ENCODE data around the gene TLE4.

TLE4 gene

DNA sequence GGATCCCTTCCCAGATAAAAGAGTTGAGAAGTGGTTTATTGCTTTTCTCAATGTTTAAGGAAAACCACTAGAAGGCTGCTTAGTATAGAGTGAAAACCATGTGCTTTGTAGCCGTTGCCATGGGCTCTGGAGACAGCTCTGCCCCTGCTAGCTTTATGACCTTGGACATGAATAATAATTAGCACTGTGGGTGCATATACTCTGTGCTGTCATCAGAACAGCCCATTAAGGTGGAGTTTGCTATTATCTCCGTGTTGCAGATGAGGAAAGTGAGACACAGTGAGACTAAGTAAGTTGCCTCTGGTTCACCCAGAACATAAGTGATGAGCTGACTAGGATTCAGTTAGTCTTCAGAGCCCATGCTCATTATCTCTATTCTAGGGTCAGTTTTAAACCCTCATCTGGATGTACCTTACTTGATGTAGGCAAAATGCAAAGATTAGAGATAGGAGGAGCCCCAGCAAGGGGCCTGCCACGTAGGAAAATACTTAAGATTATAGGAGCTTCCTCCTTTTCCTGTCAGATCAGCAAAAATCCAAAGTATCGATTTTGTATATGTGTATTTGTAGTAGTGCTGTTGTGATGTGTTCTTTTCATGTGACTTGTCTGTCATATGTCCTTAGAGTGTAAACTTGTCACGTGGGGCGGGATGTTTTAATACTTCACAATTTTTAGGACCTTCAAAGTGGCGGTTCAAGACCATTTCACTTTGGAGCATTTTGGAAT, 102.5 kb downstream of the TLE4 start:
- Mint-ChIP-seq H3K36me3 (ENCODE audit: low read depth) (peaks cover 43% of the 10 kb centered on the region), H3K4me3 (no peak overlapping the region), H3K27ac (no peak overlapping the region), H3K9me3 (no peaks in the 10 kb centered on the region), H3K4me1 (ENCODE audit: low read depth) (peaks cover 20% of the 10 kb centered on the region), H3K27me3 (no peaks in the 10 kb centered on the region)
- intact Hi-C loops (cut with micrococcal nuclease), result no loop called here

DNA sequence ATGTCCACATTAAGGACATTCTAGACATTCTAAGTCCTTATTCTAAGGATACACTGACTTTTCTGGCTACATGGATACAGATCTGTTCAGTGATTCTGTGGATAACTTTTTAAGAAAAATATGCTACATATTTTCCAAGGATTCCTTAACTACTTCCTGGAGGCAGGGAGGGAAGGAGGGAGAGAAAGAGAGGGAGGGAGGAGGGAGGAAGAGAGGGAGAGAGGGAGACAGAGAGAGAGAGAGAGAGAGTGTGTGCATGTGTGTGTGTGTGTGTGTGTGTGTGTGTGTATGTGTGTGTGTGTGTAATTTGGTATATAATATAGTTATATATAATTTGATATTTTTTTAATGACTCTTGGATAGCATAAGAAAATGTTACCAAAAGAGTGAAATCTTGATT, 109.8 kb downstream of the TLE4 start:
- intact Hi-C loops (cut with micrococcal nuclease), result no loop called here
- Mint-ChIP-seq H3K27ac (no peak overlapping the region), H3K9me3 (no peaks in the 10 kb centered on the region), H3K4me3 (no peak overlapping the region), H3K4me1 (ENCODE audit: low read depth) (peaks cover 5% of the 10 kb centered on the region), H3K36me3 (ENCODE audit: low read depth) (peaks cover 11% of the 10 kb centered on the region), H3K27me3 (no peaks in the 10 kb centered on the region)

DNA sequence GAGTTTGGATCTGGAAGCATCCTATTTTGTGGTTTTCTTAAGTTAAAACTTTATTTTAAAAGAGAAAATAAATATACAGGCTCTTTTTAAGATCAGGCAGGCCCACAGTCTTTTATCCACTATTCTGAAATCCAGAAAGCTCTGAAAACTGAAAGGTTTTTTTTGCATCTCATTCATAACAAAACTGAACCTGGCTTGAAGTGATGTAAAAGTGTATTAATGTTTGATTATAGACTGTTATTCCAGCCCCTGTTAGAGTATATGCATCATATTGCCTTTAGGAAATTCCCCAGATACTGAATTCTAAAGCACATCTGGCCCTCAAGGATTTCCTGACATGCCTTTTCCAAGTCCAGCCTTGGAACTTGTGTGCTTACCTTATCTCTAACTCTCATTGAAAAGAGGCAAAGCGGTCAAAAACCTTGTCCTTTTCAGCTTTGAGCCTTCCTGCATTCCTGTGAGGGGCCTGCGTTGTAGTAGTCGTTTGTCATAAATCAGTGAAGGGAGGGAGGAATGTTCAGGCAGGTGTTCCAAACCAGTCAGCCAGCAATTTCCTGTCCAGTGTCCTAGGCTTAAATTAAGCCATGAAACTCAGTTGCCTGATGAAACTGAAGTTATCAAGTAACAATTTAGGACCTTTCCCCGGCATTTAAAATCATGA, 110.4 kb downstream of the TLE4 start:
- Mint-ChIP-seq H3K4me3 (no peak overlapping the region), H3K27me3 (no peaks in the 10 kb centered on the region), H3K9me3 (no peaks in the 10 kb centered on the region), H3K27ac (no peak overlapping the region), H3K36me3 (ENCODE audit: low read depth) (peaks cover 17% of the 10 kb centered on the region), H3K4me1 (ENCODE audit: low read depth) (peaks cover 9% of the 10 kb centered on the region)
- intact Hi-C loops (cut with micrococcal nuclease), result no loop called here

DNA sequence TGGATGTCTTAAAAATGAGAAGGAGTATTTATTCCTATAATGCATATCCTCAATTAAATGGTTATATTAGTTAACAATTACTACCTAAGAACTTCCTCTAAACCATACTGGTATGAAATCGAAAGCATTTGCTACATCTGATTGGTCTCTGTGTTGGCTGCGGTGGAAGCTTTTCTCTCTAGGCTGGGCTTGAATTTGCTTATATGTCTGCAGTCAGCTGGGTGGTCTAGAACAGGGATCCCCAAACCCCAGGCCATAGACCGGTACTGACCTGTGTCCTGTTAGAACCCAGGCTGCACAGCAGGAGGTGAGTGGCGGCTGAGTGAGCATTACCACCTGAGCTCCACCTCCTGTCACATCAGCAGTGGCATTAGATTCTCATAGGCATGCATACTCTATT, 112.3 kb downstream of the TLE4 start:
- Mint-ChIP-seq H3K36me3 (ENCODE audit: low read depth) (peaks cover 16% of the 10 kb centered on the region), H3K27me3 (no peaks in the 10 kb centered on the region), H3K9me3 (no peaks in the 10 kb centered on the region), H3K4me3 (no peak overlapping the region), H3K4me1 (ENCODE audit: low read depth) (peaks cover 12% of the 10 kb centered on the region), H3K27ac (no peak overlapping the region)
- intact Hi-C loops (cut with micrococcal nuclease), result no loop called here

DNA sequence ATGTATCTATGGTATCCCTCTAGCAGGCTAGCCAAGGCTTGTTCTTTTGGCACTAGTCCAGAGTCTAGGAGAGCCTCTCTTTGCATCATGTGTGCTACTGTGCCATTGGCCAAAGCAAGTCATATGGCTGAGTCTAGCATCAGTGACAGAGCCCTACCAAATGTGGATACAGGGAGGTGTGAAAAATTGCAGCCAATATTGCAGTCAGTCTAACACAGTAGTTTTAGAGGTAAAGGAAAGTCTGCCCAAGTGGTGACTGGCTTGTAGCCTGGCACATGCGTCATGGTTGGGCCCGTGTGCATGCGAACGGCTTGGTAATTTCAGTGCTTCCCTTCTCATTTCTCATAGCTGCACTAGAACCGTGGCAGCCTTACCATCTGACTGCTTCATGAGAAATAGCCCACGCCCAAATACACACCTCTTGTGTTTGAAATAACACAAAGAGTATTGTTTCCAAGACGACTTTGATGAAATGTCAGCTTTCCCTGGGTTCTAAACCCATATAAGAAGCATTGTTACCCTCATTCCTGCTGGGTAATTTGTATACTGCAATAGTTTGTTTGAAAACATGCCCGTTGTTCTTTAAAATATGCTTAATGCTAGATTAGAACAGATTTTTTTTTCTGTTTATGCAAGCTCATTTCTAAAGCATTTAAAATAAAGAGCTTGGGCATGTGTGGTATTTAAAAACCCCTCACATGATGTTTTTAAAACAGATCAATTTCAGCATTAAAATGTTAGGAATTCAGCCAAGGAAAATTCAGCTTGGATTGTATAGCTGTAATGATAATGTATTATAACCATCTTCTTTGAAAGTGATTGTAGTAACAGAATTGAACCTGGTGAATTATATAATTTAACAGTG, 113.2 kb downstream of the TLE4 start:
- Mint-ChIP-seq H3K9me3 (no peaks in the 10 kb centered on the region), H3K4me1 (ENCODE audit: low read depth) (peaks cover 12% of the 10 kb centered on the region), H3K4me3 (no peak overlapping the region), H3K27ac (no peak overlapping the region), H3K36me3 (ENCODE audit: low read depth) (peaks cover 19% of the 10 kb centered on the region), H3K27me3 (no peaks in the 10 kb centered on the region)
- intact Hi-C loops (cut with micrococcal nuclease), result no loop called here

DNA sequence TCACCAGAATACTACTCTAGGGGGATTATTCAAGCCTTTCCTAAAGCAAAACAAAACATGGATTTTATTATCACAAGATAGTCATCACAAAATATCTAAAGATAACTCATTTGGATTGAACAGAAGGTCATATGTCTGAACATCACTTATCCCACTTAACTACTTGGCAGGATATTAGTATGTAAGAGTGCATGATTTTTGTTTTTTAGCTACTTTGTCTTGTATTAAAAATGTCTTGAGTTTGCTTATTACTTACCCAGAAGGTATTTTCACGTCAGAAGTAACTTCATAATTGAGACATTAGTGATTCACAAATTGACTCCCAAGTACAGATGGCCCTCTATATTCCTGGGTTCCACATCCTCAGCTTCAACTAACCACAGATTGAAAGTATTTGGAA, 113.8 kb downstream of the TLE4 start:
- H3K4me1 Mint-ChIP-seq (ENCODE audit: low read depth), result peaks cover 12% of the 10 kb centered on the region
- no peak overlapping the region for H3K4me3 Mint-ChIP-seq
- peaks cover 21% of the 10 kb centered on the region for H3K36me3 Mint-ChIP-seq (ENCODE audit: low read depth)
- no peaks in the 10 kb centered on the region for H3K27me3 Mint-ChIP-seq
- intact Hi-C loops (cut with micrococcal nuclease), result no loop called here
- no peak overlapping the region for H3K27ac Mint-ChIP-seq
- H3K9me3 Mint-ChIP-seq, result no peaks in the 10 kb centered on the region

DNA sequence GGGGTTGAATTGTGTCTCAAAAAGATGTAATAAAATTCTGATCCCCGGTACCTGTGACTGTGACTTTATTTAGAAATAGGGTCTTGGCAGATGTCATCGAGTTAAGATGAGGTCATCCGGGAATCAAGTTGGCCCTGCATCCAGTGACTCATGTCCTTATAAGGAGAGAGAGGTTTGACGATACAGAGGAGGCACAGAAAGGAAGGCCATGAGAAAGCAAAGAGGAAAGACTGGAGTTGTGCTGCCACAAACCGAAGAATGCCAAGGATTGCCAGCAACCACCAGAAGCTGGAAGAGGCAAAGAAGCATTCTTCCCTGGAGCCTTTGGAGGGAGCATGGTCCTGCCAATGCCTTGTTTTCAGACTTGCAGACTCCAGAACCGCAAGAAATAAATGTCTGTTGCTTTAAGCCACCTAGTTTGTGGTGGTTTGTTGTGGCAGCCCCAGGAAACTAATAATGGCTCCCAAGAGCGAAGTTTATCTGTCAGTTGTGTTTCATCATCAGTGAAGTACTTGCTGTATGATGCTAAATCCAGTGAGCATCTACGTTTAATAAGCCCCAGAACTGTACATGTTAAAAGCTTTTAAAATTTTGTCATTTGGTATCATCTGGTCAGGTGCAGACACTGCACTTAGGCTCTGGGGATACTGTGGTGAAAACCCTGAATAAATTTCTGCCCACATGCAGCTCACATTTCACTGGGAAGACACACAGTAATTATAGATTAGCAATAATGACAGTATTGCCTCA, 114.8 kb downstream of the TLE4 start:
- Mint-ChIP-seq H3K27ac (no peak overlapping the region), H3K4me1 (ENCODE audit: low read depth) (peaks cover 16% of the 10 kb centered on the region), H3K27me3 (no peaks in the 10 kb centered on the region), H3K36me3 (ENCODE audit: low read depth) (peaks cover 30% of the 10 kb centered on the region), H3K9me3 (no peaks in the 10 kb centered on the region), H3K4me3 (no peak overlapping the region)
- intact Hi-C loops (cut with micrococcal nuclease), result no loop called here

DNA sequence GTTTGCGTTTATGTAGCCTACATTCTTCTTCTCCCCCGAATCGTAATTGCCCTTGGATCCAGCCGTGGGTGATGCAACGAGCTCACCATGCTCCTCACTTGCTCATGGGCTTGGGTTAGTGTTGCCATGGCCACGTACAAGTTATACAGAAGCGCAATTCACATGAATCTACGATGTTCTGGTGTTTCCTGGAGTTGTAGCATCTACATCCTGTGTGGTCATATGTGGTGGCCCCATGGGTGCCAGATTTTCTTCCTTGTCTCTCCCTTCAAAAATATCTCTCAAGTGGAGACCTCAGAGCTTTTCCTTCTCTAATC, 115.3 kb downstream of the TLE4 start:
- H3K9me3 Mint-ChIP-seq, result no peaks in the 10 kb centered on the region
- H3K27me3 Mint-ChIP-seq, result no peaks in the 10 kb centered on the region
- peaks cover 36% of the 10 kb centered on the region for H3K36me3 Mint-ChIP-seq (ENCODE audit: low read depth)
- no peak overlapping the region for H3K27ac Mint-ChIP-seq
- no peak overlapping the region for H3K4me3 Mint-ChIP-seq
- peaks cover 17% of the 10 kb centered on the region for H3K4me1 Mint-ChIP-seq (ENCODE audit: low read depth)
- intact Hi-C loops (cut with micrococcal nuclease), result no loop called here

DNA sequence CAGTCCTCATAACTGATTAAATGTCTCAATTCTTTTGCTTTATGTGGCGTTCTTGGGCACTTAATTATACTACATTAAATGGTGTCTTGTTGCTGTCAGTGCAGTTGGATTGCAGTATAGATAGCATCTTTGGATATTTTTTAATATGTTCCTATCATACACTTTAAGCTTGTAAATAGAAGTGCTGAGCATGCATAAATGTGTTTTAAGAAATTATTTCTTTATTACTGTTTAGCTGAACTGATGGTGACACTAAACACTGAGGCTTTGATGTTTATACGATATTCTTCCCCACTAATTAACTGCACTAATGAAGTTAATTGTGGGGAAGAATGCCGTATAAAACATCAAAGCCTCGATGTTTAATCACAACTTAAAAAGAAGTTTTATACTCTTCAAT, 116.6 kb downstream of the TLE4 start:
- Mint-ChIP-seq H3K27me3 (no peaks in the 10 kb centered on the region), H3K4me3 (no peak overlapping the region), H3K9me3 (no peaks in the 10 kb centered on the region), H3K27ac (no peak overlapping the region), H3K36me3 (ENCODE audit: low read depth) (peaks cover 38% of the 10 kb centered on the region), H3K4me1 (ENCODE audit: low read depth) (peaks cover 17% of the 10 kb centered on the region)
- intact Hi-C loops (cut with micrococcal nuclease), result no loop called here

DNA sequence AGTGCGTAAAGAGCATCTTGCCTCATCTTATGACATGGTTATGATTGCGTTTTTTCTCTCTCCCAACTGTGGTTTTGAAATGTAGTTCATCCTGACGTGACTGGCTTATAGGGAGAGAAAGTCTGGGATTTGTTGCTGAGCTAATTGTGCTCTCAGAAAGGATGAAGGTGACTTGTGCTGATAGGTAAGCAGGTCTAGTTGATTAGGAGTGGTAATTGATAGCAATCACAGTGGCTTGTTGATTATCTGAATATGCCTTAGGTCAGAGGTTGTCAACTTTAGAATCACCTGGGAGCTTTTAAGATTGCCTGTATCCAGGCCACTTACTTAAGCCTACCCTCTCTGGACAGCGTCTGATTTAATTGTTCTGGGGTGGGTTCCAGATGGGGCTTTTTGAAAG, 117.8 kb downstream of the TLE4 start:
- intact Hi-C loops (cut with micrococcal nuclease), result no loop called here
- no peak overlapping the region for H3K4me3 Mint-ChIP-seq
- H3K4me1 Mint-ChIP-seq (ENCODE audit: low read depth), result peaks cover 23% of the 10 kb centered on the region
- H3K27ac Mint-ChIP-seq, result peak overlapping the region; percentile 7
- H3K27me3 Mint-ChIP-seq, result no peaks in the 10 kb centered on the region
- no peaks in the 10 kb centered on the region for H3K9me3 Mint-ChIP-seq
- peaks cover 38% of the 10 kb centered on the region for H3K36me3 Mint-ChIP-seq (ENCODE audit: low read depth)

DNA sequence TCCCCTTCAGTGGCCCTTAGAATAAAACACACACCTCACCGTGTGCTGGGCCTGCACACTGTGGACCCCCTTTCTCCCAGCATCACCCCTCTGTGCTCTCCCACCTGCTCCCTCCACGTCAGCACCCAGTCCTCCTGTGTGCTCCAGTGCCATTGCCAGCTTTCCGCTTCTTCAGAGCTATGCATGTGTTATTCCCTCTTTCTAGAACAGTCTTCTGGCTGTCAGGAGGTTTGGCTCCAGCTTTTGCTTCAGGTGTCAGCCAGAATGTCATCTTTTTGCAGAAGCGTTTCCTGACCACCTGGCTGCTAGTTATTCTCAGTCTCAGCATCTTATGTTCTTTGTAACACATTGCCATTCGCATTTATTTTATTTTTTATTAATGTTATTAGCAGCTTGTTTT, 119.7 kb downstream of the TLE4 start:
- peaks cover 19% of the 10 kb centered on the region for H3K4me1 Mint-ChIP-seq (ENCODE audit: low read depth)
- no peaks in the 10 kb centered on the region for H3K9me3 Mint-ChIP-seq
- no peaks in the 10 kb centered on the region for H3K27me3 Mint-ChIP-seq
- no peak overlapping the region for H3K4me3 Mint-ChIP-seq
- intact Hi-C loops (cut with micrococcal nuclease), result no loop called here
- peaks cover 40% of the 10 kb centered on the region for H3K36me3 Mint-ChIP-seq (ENCODE audit: low read depth)
- H3K27ac Mint-ChIP-seq, result no peak overlapping the region

DNA sequence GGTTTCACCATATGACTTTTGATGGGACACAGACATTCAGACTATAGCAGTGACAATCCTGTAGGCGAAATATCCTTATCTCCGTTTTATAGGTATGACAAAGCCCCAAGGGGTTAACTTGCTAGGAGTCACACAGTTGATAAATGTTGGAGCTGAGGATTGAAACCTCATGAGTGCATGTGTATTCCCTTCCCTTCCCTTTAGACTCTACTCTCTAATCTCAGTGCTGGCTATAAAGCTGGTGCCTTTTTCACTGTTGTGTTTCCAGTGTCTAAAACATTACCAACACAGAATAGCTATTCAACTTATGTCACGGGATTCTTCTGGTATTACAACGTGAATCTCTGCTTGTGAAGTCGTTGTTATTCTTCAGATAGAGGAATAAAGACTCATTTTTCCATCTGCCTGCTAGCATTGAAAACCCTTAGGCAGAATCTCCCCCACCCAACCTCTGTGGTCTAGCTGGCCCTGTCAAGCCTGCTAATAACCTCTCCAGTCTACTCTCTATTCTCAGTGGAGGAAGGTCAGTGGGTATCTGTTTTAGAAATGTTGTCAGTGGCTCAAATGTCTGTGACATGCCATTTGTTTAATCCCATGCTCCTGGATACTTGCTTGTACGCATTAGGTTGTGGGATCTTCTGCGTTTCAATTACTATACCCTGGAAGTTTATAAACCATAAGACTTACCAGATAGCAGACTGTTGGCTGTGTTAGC, 121.2 kb downstream of the TLE4 start:
- Mint-ChIP-seq H3K4me3 (no peak overlapping the region), H3K9me3 (no peaks in the 10 kb centered on the region), H3K36me3 (ENCODE audit: low read depth) (peaks cover 28% of the 10 kb centered on the region), H3K27ac (no peak overlapping the region), H3K4me1 (ENCODE audit: low read depth) (peaks cover 18% of the 10 kb centered on the region), H3K27me3 (no peaks in the 10 kb centered on the region)
- intact Hi-C loops (cut with micrococcal nuclease), result no loop called here

DNA sequence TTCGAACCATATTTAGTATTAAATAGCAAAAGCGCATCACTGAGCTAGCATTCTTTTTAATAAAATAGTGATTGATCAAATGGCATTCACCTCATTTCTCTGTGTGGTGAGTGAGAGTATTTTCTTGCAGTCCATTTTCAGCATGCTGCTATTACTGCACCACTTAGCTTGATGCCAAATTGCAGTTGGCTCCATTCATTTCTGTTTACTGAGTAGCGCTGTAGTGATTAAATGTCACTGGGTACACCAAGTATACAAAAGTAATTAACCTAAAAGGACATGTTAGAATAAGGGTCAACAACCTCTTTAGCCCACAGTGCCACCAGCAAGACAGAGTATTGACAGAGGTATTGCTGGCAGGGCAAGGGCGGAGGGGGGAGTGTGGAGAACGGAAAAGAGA, 122.0 kb downstream of the TLE4 start:
- peaks cover 18% of the 10 kb centered on the region for H3K4me1 Mint-ChIP-seq (ENCODE audit: low read depth)
- peaks cover 28% of the 10 kb centered on the region for H3K36me3 Mint-ChIP-seq (ENCODE audit: low read depth)
- no peak overlapping the region for H3K4me3 Mint-ChIP-seq
- H3K27me3 Mint-ChIP-seq, result no peaks in the 10 kb centered on the region
- no peaks in the 10 kb centered on the region for H3K9me3 Mint-ChIP-seq
- H3K27ac Mint-ChIP-seq, result no peak overlapping the region
- intact Hi-C loops (cut with micrococcal nuclease), result no loop called here
